ENCODE results near the gene AIG1. TPM values are rescaled to one million over a fixed set of nuclear protein-coding genes. Genes with fewer than 3 reads are reported as not detected.

AIG1 gene
- total RNA-seq, 2 experiments from 2014 or later, result 15.7 to 16.1 TPM

- peaks cover 5% of the 10 kb centered on the region for H3K36me3 Mint-ChIP-seq
- H3K27ac Mint-ChIP-seq, result no peak overlapping the region
- intact Hi-C loops (cut with micrococcal nuclease), result no loop called here
- ChIA-PET POLR2A (no interaction called here), CTCF (no interaction called here)
- H3K4me3 Mint-ChIP-seq, result no peak overlapping the region
- DNase-seq, result no peak
- peaks cover 10% of the 10 kb centered on the region for H3K9me3 Mint-ChIP-seq
- no peaks in the 10 kb centered on the region for H3K4me1 Mint-ChIP-seq (ENCODE audit: low read depth)
- H3K27me3 Mint-ChIP-seq, result no peaks in the 10 kb centered on the region
These were observed 58.6 kb downstream of the AIG1 start for GRCh38 chr6:143119260-143119659.

GRCh38 chr6:143123081-143123480 lies 62.4 kb downstream of the AIG1 start:
- H3K9me3 Mint-ChIP-seq, result peaks cover 10% of the 10 kb centered on the region
- POLR2A ChIA-PET, result no interaction called here
- H3K4me1 Mint-ChIP-seq (ENCODE audit: low read depth), result peaks cover 9% of the 10 kb centered on the region
- CTCF ChIA-PET, result no interaction called here
- H3K4me3 Mint-ChIP-seq, result no peak overlapping the region
- H3K27me3 Mint-ChIP-seq, result no peaks in the 10 kb centered on the region
- H3K27ac Mint-ChIP-seq, result no peak overlapping the region
- peaks cover 5% of the 10 kb centered on the region for H3K36me3 Mint-ChIP-seq
- DNase-seq, result no peak
- intact Hi-C loops (cut with micrococcal nuclease), result no loop called here

DNA sequence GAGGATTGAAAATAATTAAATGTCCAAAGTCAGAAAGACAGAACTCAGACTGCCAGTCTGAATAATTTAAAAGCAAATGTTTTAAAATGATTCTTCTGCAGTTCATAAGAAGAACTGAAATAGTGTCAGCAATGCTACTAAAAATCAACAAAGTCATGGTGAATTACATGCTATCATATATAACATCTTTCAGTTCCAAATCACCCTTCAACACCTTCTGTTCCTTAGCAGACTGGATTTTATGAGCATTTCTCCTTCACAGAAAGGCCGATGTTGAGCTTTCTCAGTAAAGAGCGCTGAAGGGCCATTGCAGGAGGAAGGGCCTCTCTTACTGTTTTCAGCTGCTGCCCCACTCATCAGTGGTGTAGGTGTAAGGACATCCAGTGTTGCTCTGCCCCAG lies 63.3 kb downstream of the AIG1 start:
- Mint-ChIP-seq H3K27ac (no peak overlapping the region), H3K4me3 (no peak overlapping the region), H3K27me3 (no peaks in the 10 kb centered on the region), H3K36me3 (peaks cover 5% of the 10 kb centered on the region), H3K9me3 (peaks cover 10% of the 10 kb centered on the region), H3K4me1 (ENCODE audit: low read depth) (peaks cover 9% of the 10 kb centered on the region)
- no peak for DNase-seq
- CTCF ChIA-PET, result no interaction called here
- intact Hi-C loops (cut with micrococcal nuclease), result no loop called here
- POLR2A ChIA-PET, result no interaction called here

DNA sequence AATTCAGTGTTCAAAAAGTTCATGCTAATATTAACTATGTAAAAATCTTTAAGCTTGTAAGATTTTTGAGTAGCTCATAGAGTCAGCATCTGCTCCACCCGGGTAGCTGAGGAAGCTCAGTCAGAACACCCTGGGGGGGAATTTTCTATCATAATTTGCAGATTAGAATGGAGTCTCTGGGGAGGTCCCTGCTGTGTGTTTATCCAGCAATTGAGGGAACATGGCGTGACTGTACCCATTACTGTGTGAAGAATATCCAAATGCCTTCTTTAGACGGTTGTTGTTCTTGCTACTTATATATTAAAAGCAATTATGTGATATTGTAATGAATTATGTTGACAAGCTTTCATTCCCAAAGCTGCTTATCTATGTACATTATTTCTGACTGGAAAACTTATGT lies 64.8 kb downstream of the AIG1 start:
- CTCF ChIA-PET, result no interaction called here
- H3K9me3 Mint-ChIP-seq, result peaks cover 13% of the 10 kb centered on the region

GRCh38 chr6:143125864-143126573 lies 65.3 kb downstream of the AIG1 start:
- H3K4me1 Mint-ChIP-seq (ENCODE audit: low read depth), result peaks cover 9% of the 10 kb centered on the region

More for the DNA sequence above, 64.8 kb downstream of the AIG1 start:
- Mint-ChIP-seq H3K4me1 (ENCODE audit: low read depth) (peaks cover 9% of the 10 kb centered on the region), H3K4me3 (no peak overlapping the region), H3K36me3 (peaks cover 7% of the 10 kb centered on the region), H3K27me3 (no peaks in the 10 kb centered on the region), H3K27ac (no peak overlapping the region)
- POLR2A ChIA-PET, result no interaction called here
- intact Hi-C loops (cut with micrococcal nuclease), result no loop called here
- no peak for DNase-seq

DNA sequence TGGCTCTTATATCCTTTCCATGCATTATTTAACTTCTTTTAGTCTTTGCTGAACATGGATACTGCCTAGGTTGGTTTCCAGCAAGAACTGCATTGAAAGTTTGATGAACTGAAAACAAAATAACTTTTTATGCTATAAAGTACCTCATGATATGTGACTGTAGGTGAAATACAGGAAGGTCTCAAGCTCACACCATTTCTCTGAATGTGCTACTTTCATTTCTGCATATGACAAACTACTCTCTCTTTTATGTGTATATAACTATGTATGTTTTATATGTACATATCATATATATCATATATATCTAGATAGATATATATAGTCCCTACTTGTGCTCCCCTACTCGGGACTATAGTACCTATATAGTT lies 65.9 kb downstream of the AIG1 start:
- intact Hi-C loops (cut with micrococcal nuclease), result no loop called here
- DNase-seq, result no peak
- Mint-ChIP-seq H3K4me1 (ENCODE audit: low read depth) (peaks cover 9% of the 10 kb centered on the region), H3K27ac (no peak overlapping the region), H3K36me3 (peaks cover 9% of the 10 kb centered on the region), H3K27me3 (no peaks in the 10 kb centered on the region), H3K4me3 (no peak overlapping the region), H3K9me3 (peaks cover 13% of the 10 kb centered on the region)
- ChIA-PET POLR2A (no interaction called here), CTCF (no interaction called here)

More at GRCh38 chr6:143125864-143126573, 65.3 kb downstream of the AIG1 start:
- CTCF ChIA-PET, result no interaction called here
- peaks cover 12% of the 10 kb centered on the region for H3K9me3 Mint-ChIP-seq
- no peak for DNase-seq
- no peak overlapping the region for H3K4me3 Mint-ChIP-seq
- H3K27me3 Mint-ChIP-seq, result no peaks in the 10 kb centered on the region
- H3K27ac Mint-ChIP-seq, result no peak overlapping the region
- intact Hi-C loops (cut with micrococcal nuclease), result no loop called here
- H3K36me3 Mint-ChIP-seq, result peaks cover 8% of the 10 kb centered on the region
- POLR2A ChIA-PET, result no interaction called here

- CTCF ChIA-PET, result interaction anchor here (0.6 kb wide), 1 partner anchor 41 kb away, joined by 3 read pairs; no protein-coding TSS in a partner anchor
These were observed 67.4 kb downstream of the AIG1 start for GRCh38 chr6:143127941-143128680.

DNA sequence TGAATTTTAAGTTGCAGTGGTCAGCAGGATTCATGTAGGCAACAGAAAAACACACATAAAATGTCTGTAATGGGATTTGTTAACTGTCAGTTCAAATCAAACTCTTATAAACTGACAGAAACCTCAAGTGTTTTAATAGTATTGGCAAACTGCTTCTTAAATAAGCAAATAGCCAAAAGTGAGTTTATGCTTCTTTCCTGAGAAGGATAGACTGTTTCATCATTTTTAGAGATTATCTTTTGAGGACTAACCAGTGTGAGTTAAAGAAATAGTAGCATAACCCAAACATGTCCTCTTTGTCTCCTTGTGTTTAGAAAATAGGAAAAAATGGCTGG lies 68.0 kb downstream of the AIG1 start:
- POLR2A ChIA-PET, result no interaction called here

More at GRCh38 chr6:143127941-143128680, 67.4 kb downstream of the AIG1 start:
- Mint-ChIP-seq H3K27me3 (no peaks in the 10 kb centered on the region), H3K36me3 (peaks cover 9% of the 10 kb centered on the region), H3K4me1 (ENCODE audit: low read depth) (peaks cover 9% of the 10 kb centered on the region), H3K27ac (no peak overlapping the region), H3K4me3 (no peak overlapping the region), H3K9me3 (peaks cover 15% of the 10 kb centered on the region)
- POLR2A ChIA-PET, result no interaction called here
- intact Hi-C loops (cut with micrococcal nuclease), result no loop called here
- DNase-seq, result no peak

DNA sequence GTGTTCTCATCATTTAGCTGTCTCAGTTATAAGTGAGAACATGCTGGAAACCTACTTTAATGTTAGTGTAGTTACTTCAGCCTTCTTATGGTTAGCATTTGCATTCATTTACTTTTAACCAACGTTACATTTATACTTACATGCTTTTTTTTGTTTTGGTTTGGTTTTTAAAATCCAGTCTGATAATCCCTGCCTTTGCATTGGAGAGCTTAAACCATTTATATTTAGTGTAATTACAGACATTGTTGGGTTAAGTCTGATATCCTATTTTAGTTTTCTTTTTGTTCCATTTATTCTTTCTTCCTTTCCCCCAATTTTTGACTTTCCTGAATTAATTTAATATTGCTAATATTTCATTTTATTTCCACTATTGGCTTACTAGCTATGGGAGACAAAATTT lies 70.2 kb downstream of the AIG1 start:
- Mint-ChIP-seq H3K27ac (no peak overlapping the region), H3K27me3 (no peaks in the 10 kb centered on the region), H3K36me3 (peaks cover 9% of the 10 kb centered on the region), H3K4me3 (no peak overlapping the region), H3K4me1 (ENCODE audit: low read depth) (peaks cover 13% of the 10 kb centered on the region), H3K9me3 (peaks cover 15% of the 10 kb centered on the region)
- DNase-seq, result no peak
- intact Hi-C loops (cut with micrococcal nuclease), result loop anchor here (10.0 kb wide), 2 partner anchors 314 to 1806 kb away; no protein-coding TSS in a partner anchor
- ChIA-PET POLR2A (no interaction called here), CTCF (no interaction called here)

More for the DNA sequence above, 68.0 kb downstream of the AIG1 start:
- H3K36me3 Mint-ChIP-seq, result peaks cover 9% of the 10 kb centered on the region
- no peak for DNase-seq
- H3K27me3 Mint-ChIP-seq, result no peaks in the 10 kb centered on the region
- CTCF ChIA-PET, result interaction anchor here (0.6 kb wide), 1 partner anchor 41 kb away, joined by 3 read pairs; no protein-coding TSS in a partner anchor
- peaks cover 9% of the 10 kb centered on the region for H3K4me1 Mint-ChIP-seq (ENCODE audit: low read depth)
- H3K4me3 Mint-ChIP-seq, result no peak overlapping the region
- intact Hi-C loops (cut with micrococcal nuclease), result no loop called here
- H3K9me3 Mint-ChIP-seq, result peaks cover 15% of the 10 kb centered on the region
- no peak overlapping the region for H3K27ac Mint-ChIP-seq

DNA sequence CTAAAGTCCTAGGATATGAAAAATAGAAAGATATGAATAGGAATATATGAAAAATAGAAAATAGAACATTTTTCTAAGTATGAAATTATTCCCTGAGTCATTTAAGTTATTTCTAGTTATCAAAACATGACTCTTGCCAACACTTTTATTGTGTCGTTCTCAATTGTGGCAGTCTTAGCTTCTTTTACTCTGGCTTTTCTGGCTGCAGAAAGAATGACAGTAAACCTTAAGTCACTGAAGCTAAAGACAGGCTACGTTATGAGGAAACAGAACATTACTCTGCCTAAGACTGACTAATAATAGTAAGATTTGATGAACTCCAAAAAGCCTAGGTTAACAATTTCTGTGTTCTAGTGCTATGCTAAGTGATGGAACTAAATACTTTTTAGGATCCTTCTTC lies 74.6 kb downstream of the AIG1 start:
- POLR2A ChIA-PET, result no interaction called here

GRCh38 chr6:143135797-143136561 lies 75.3 kb downstream of the AIG1 start:
- H3K4me3 Mint-ChIP-seq, result peak overlapping the region; percentile 13
- peaks cover 28% of the 10 kb centered on the region for H3K9me3 Mint-ChIP-seq
- POLR2A ChIA-PET, result no interaction called here
- H3K27me3 Mint-ChIP-seq, result no peaks in the 10 kb centered on the region
- CTCF ChIA-PET, result interaction anchor here (0.7 kb wide), 1 partner anchor 92 kb away, joined by 3 read pairs; no protein-coding TSS in a partner anchor
- intact Hi-C loops (cut with micrococcal nuclease), result loop anchor here (5.0 to 10.0 kb wide), 3 partner anchors 39 to 1811 kb away; no protein-coding TSS in a partner anchor
- peak overlapping the region; percentile 61 for H3K27ac Mint-ChIP-seq
- no peak for DNase-seq
- peaks cover 42% of the 10 kb centered on the region for H3K4me1 Mint-ChIP-seq (ENCODE audit: low read depth)
- peaks cover 36% of the 10 kb centered on the region for H3K36me3 Mint-ChIP-seq

More for the DNA sequence above, 74.6 kb downstream of the AIG1 start:
- H3K4me1 Mint-ChIP-seq (ENCODE audit: low read depth), result peaks cover 40% of the 10 kb centered on the region
- no peaks in the 10 kb centered on the region for H3K27me3 Mint-ChIP-seq
- H3K9me3 Mint-ChIP-seq, result peaks cover 26% of the 10 kb centered on the region
- no peak overlapping the region for H3K27ac Mint-ChIP-seq
- H3K4me3 Mint-ChIP-seq, result no peak overlapping the region
- H3K36me3 Mint-ChIP-seq, result peaks cover 33% of the 10 kb centered on the region
- CTCF ChIA-PET, result interaction anchor here (0.7 kb wide), 1 partner anchor 91 kb away, joined by 3 read pairs; no protein-coding TSS in a partner anchor
- intact Hi-C loops (cut with micrococcal nuclease), result loop anchor here (5.0 to 10.0 kb wide), 3 partner anchors 38 to 1811 kb away; no protein-coding TSS in a partner anchor
- DNase-seq, result no peak

GRCh38 chr6:143136647-143137046 lies 76.0 kb downstream of the AIG1 start:
- intact Hi-C loops (cut with micrococcal nuclease), result loop anchor here (5.0 to 10.0 kb wide), 3 partner anchors 39 to 1812 kb away; no protein-coding TSS in a partner anchor
- Mint-ChIP-seq H3K36me3 (peaks cover 39% of the 10 kb centered on the region), H3K27ac (peak overlapping the region; percentile 61), H3K4me1 (ENCODE audit: low read depth) (peaks cover 42% of the 10 kb centered on the region), H3K9me3 (peaks cover 27% of the 10 kb centered on the region), H3K4me3 (peak overlapping the region; percentile 13), H3K27me3 (no peaks in the 10 kb centered on the region)
- POLR2A ChIA-PET, result no interaction called here
- CTCF ChIA-PET, result no interaction called here
- no peak for DNase-seq

Data from activated CD4-positive, alpha-beta memory T cell treated with anti-CD3 and anti-CD28 coated beads for 36 hours (primary cell).